Naive B cell (primary cell): ENCODE results near the gene SLC35F1. TPM values are rescaled to one million over a fixed set of nuclear protein-coding genes. Genes with fewer than 3 reads are reported as not detected.

ENCODE experiments used
- ATAC-seq, 2 donors: fragments of 150-1000 bp; cut with Tn5 transposase; 2 replicates each; pipeline ENCODE4 v1.10.0; 2021; ENCODE audit warnings: low read depth in 2 of 2, mild to moderate bottlenecking in 2 of 2, moderate library complexity in 2 of 2
- DNase-seq: peaks from one replicate; pipeline ENCODE4 v3.0.0; 2022
- H3K27ac Mint-ChIP-seq, 6 donors: one replicate each; pipeline ENCODE4 v1.8.0; 2020 to 2022; ENCODE audit warnings: mild to moderate bottlenecking in 6 of 6, mixed read lengths in 6 of 6, moderate library complexity in 5 of 6, inconsistent platforms in 2 of 6
- H3K27me3 Mint-ChIP-seq, 3 donors: one replicate each; pipeline ENCODE4 v1.8.0; 2021 to 2022; ENCODE audit warnings: mixed read lengths in 3 of 3, mild to moderate bottlenecking in 1 of 3
- H3K36me3 Mint-ChIP-seq, 2 donors: one replicate each; pipeline ENCODE4 v1.8.0; 2020 to 2022; ENCODE audit warnings: mixed read lengths in 2 of 2, inconsistent platforms in 1 of 2, mild to moderate bottlenecking in 1 of 2
- H3K4me1 Mint-ChIP-seq, 3 donors: one replicate each; pipeline ENCODE4 v1.8.0; 2020 to 2022; ENCODE audit warnings: mixed read lengths in 3 of 3, inconsistent platforms in 1 of 3, mild to moderate bottlenecking in 1 of 3, moderate library complexity in 1 of 3
- H3K4me3 Mint-ChIP-seq, 8 donors: one replicate each; pipeline ENCODE4 v1.8.0; 2020 to 2022; ENCODE audit warnings: mild to moderate bottlenecking in 8 of 8, mixed read lengths in 8 of 8, moderate library complexity in 8 of 8, inconsistent platforms in 2 of 8
- H3K9me3 Mint-ChIP-seq, 7 donors: one replicate each; pipeline ENCODE4 v1.8.0; 2020 to 2022; ENCODE audit warnings: mixed read lengths in 7 of 7, mild to moderate bottlenecking in 5 of 7, inconsistent platforms in 2 of 7, moderate library complexity in 1 of 7
- polyA plus RNA-seq, 6 donors: library from polyadenylated mRNA; unstranded; fragments of 300-500 nt; fragmentation: Illumina TruSeq; gene quantifications; one replicate each; pipeline ENCODE4 v1.2.3, GENCODE V29; 2021; ENCODE audit warnings: low read depth in 6 of 6

The SLC35F1 gene
- polyA plus RNA-seq, 6 donors from 2014 or later: not detected

GRCh38 chr6:118044275-118044674, 137.2 kb downstream of the SLC35F1 start:
- ATAC-seq: no peak
- DNase-seq: no peak
- H3K27me3 Mint-ChIP-seq: peaks cover 0 to 9% (median 0%) of the 10 kb centered on the region in 3 donors
- H3K4me3 Mint-ChIP-seq: no peak overlapping the region
- H3K36me3 Mint-ChIP-seq: no peaks in the 10 kb centered on the region
- no peaks in the 10 kb centered on the region for H3K4me1 Mint-ChIP-seq
- H3K9me3 Mint-ChIP-seq: peaks cover 0 to 5% (median 2%) of the 10 kb centered on the region in 7 donors
- H3K27ac Mint-ChIP-seq: no peak overlapping the region

- DNase-seq (no peak), ATAC-seq (no peak)
- Mint-ChIP-seq H3K36me3 (no peaks in the 10 kb centered on the region), H3K4me1 (no peaks in the 10 kb centered on the region), H3K27me3 (no peaks in the 10 kb centered on the region), H3K27ac (no peak overlapping the region), H3K4me3 (no peak overlapping the region), H3K9me3 (no peaks in the 10 kb centered on the region)
Observed at GRCh38 chr6:118054082-118054481, 147.0 kb downstream of the SLC35F1 start.

- H3K4me1 Mint-ChIP-seq: no peaks in the 10 kb centered on the region
- no peak overlapping the region for H3K27ac Mint-ChIP-seq
- ATAC-seq (no peak), DNase-seq (no peak)
- H3K27me3 Mint-ChIP-seq: no peaks in the 10 kb centered on the region
- H3K9me3 Mint-ChIP-seq: peaks cover 0 to 4% (median 0%) of the 10 kb centered on the region in 7 donors
- no peaks in the 10 kb centered on the region for H3K36me3 Mint-ChIP-seq
- H3K4me3 Mint-ChIP-seq: no peak overlapping the region
Observed at GRCh38 chr6:118061666-118062065, 154.6 kb downstream of the SLC35F1 start.

GRCh38 chr6:118080547-118080946, 173.5 kb downstream of the SLC35F1 start:
- H3K4me3 Mint-ChIP-seq: no peak overlapping the region
- no peak overlapping the region for H3K27ac Mint-ChIP-seq
- no peaks in the 10 kb centered on the region for H3K36me3 Mint-ChIP-seq
- peaks cover 0 to 4% (median 0%) of the 10 kb centered on the region in 7 donors for H3K9me3 Mint-ChIP-seq
- H3K27me3 Mint-ChIP-seq: no peaks in the 10 kb centered on the region
- DNase-seq (no peak), ATAC-seq (no peak)
- H3K4me1 Mint-ChIP-seq: no peaks in the 10 kb centered on the region

- Mint-ChIP-seq H3K27ac (no peak overlapping the region), H3K4me1 (no peaks in the 10 kb centered on the region), H3K36me3 (no peaks in the 10 kb centered on the region), H3K27me3 (no peaks in the 10 kb centered on the region), H3K9me3 (peaks cover 0 to 2% (median 0%) of the 10 kb centered on the region in 7 donors), H3K4me3 (no peak overlapping the region)
- DNase-seq: no peak
- no peak for ATAC-seq
Observed at GRCh38 chr6:118083711-118084110, 176.6 kb downstream of the SLC35F1 start.

- ATAC-seq (no peak), DNase-seq (no peak)
- H3K27ac Mint-ChIP-seq: no peak overlapping the region
- no peaks in the 10 kb centered on the region for H3K27me3 Mint-ChIP-seq
- H3K36me3 Mint-ChIP-seq: peaks cover 0 to 3% of the 10 kb centered on the region in 2 donors
- H3K4me3 Mint-ChIP-seq: no peak overlapping the region
- no peaks in the 10 kb centered on the region for H3K4me1 Mint-ChIP-seq
- peaks cover 0 to 5% (median 2%) of the 10 kb centered on the region in 7 donors for H3K9me3 Mint-ChIP-seq
Observed at GRCh38 chr6:118085665-118086064, 178.6 kb downstream of the SLC35F1 start.

GRCh38 chr6:118086159-118086558, 179.1 kb downstream of the SLC35F1 start:
- ATAC-seq (no peak), DNase-seq (no peak)
- Mint-ChIP-seq H3K4me1 (no peaks in the 10 kb centered on the region), H3K27me3 (no peaks in the 10 kb centered on the region), H3K36me3 (peaks cover 0 to 8% of the 10 kb centered on the region in 2 donors), H3K27ac (no peak overlapping the region), H3K9me3 (peaks cover 0 to 10% (median 5%) of the 10 kb centered on the region in 7 donors), H3K4me3 (no peak overlapping the region)

- H3K4me3 Mint-ChIP-seq: no peak overlapping the region
- no peak overlapping the region for H3K27ac Mint-ChIP-seq
- ATAC-seq (no peak), DNase-seq (no peak)
- peaks cover 0 to 15% of the 10 kb centered on the region in 2 donors for H3K36me3 Mint-ChIP-seq
- H3K27me3 Mint-ChIP-seq: no peaks in the 10 kb centered on the region
- H3K9me3 Mint-ChIP-seq: peaks cover 9 to 32% (median 27%) of the 10 kb centered on the region in 7 donors
- H3K4me1 Mint-ChIP-seq: no peaks in the 10 kb centered on the region
Observed at GRCh38 chr6:118092086-118092485, 185.0 kb downstream of the SLC35F1 start.

- no peak for DNase-seq
- Mint-ChIP-seq H3K4me1 (no peaks in the 10 kb centered on the region), H3K27me3 (no peaks in the 10 kb centered on the region), H3K27ac (no peak overlapping the region), H3K9me3 (peaks cover 6 to 24% (median 16%) of the 10 kb centered on the region in 7 donors), H3K4me3 (no peak overlapping the region), H3K36me3 (no peaks in the 10 kb centered on the region)
- no peak for ATAC-seq
Observed at GRCh38 chr6:118097576-118097975, 190.5 kb downstream of the SLC35F1 start.

GRCh38 chr6:118100717-118101116, 193.7 kb downstream of the SLC35F1 start:
- ATAC-seq (no peak), DNase-seq (no peak)
- Mint-ChIP-seq H3K4me1 (no peaks in the 10 kb centered on the region), H3K27me3 (no peaks in the 10 kb centered on the region), H3K9me3 (peaks cover 0 to 13% (median 5%) of the 10 kb centered on the region in 7 donors), H3K27ac (no peak overlapping the region), H3K4me3 (no peak overlapping the region), H3K36me3 (no peaks in the 10 kb centered on the region)

- Mint-ChIP-seq H3K9me3 (peaks cover 0 to 13% (median 5%) of the 10 kb centered on the region in 7 donors), H3K27me3 (no peaks in the 10 kb centered on the region), H3K4me3 (peak overlapping the region in 1 of 8 donors; percentile 62), H3K27ac (no peak overlapping the region), H3K36me3 (no peaks in the 10 kb centered on the region), H3K4me1 (no peaks in the 10 kb centered on the region)
- ATAC-seq (no peak), DNase-seq (no peak)
Observed at GRCh38 chr6:118101220-118101619, 194.2 kb downstream of the SLC35F1 start.

GRCh38 chr6:118101831-118102345, 194.8 kb downstream of the SLC35F1 start:
- Mint-ChIP-seq H3K27me3 (no peaks in the 10 kb centered on the region), H3K36me3 (no peaks in the 10 kb centered on the region), H3K4me3 (no peak overlapping the region), H3K4me1 (no peaks in the 10 kb centered on the region), H3K27ac (no peak overlapping the region), H3K9me3 (peaks cover 0 to 9% (median 5%) of the 10 kb centered on the region in 7 donors)
- ATAC-seq (no peak), DNase-seq (no peak)

- peaks cover 0 to 9% (median 5%) of the 10 kb centered on the region in 7 donors for H3K9me3 Mint-ChIP-seq
- no peaks in the 10 kb centered on the region for H3K4me1 Mint-ChIP-seq
- no peak for ATAC-seq
- H3K4me3 Mint-ChIP-seq: no peak overlapping the region
- no peak for DNase-seq
- H3K36me3 Mint-ChIP-seq: no peaks in the 10 kb centered on the region
- no peak overlapping the region for H3K27ac Mint-ChIP-seq
- no peaks in the 10 kb centered on the region for H3K27me3 Mint-ChIP-seq
Observed at GRCh38 chr6:118102401-118102800, 195.3 kb downstream of the SLC35F1 start.

- Mint-ChIP-seq H3K4me1 (no peaks in the 10 kb centered on the region), H3K4me3 (no peak overlapping the region), H3K27ac (no peak overlapping the region), H3K36me3 (no peaks in the 10 kb centered on the region), H3K27me3 (no peaks in the 10 kb centered on the region), H3K9me3 (peaks cover 0 to 9% (median 5%) of the 10 kb centered on the region in 7 donors)
- no peak for ATAC-seq
- no peak for DNase-seq
Observed at GRCh38 chr6:118103381-118104146, 196.5 kb downstream of the SLC35F1 start.
